GM12801 (cell line): ENCODE results near the gene PHLDA2.

Source experiments
- TF ChIP-seq, protein P1 (sequence below): IDR thresholded peaks from one replicate; pipeline ENCODE4 v1.5.1; 2011; ENCODE audit warnings: control low read depth; ENCODE audit not compliant: insufficient read length; ENCODE audit errors: extremely low read depth

Gene PHLDA2

DNA sequence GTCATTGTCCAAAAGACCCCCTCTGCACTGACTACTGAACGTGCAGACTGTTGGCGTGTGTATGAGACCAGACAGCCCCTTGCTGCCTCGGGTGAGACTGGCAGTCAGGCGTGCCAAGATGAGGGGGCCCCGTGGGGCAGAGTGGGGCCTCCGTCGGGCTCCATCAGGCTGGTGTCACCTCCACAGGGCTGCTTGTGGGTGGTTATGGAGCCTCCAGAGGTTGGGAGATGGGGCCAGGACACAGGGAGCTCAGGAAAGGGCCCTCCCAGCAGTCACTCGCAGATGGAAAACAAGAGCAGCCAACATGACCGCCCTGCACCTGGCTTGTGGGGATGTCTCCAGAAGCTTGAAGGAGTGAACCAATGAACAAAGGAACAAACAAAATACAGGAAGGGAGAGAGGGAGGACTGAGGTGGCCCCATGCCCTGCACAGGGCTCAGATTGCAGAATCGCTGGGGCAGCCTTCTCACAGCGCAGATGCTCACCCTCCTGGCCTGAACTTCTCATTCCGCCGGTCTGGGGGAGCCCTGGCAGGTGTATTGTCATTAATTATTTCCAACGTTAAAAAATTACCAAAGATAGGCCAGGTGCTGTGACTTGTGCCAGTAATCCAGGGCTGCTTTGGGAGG lies 5.5 kb upstream of the PHLDA2 start:
- TF ChIP-seq, protein P1, sequence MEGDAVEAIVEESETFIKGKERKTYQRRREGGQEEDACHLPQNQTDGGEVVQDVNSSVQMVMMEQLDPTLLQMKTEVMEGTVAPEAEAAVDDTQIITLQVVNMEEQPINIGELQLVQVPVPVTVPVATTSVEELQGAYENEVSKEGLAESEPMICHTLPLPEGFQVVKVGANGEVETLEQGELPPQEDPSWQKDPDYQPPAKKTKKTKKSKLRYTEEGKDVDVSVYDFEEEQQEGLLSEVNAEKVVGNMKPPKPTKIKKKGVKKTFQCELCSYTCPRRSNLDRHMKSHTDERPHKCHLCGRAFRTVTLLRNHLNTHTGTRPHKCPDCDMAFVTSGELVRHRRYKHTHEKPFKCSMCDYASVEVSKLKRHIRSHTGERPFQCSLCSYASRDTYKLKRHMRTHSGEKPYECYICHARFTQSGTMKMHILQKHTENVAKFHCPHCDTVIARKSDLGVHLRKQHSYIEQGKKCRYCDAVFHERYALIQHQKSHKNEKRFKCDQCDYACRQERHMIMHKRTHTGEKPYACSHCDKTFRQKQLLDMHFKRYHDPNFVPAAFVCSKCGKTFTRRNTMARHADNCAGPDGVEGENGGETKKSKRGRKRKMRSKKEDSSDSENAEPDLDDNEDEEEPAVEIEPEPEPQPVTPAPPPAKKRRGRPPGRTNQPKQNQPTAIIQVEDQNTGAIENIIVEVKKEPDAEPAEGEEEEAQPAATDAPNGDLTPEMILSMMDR: no peak

DNA sequence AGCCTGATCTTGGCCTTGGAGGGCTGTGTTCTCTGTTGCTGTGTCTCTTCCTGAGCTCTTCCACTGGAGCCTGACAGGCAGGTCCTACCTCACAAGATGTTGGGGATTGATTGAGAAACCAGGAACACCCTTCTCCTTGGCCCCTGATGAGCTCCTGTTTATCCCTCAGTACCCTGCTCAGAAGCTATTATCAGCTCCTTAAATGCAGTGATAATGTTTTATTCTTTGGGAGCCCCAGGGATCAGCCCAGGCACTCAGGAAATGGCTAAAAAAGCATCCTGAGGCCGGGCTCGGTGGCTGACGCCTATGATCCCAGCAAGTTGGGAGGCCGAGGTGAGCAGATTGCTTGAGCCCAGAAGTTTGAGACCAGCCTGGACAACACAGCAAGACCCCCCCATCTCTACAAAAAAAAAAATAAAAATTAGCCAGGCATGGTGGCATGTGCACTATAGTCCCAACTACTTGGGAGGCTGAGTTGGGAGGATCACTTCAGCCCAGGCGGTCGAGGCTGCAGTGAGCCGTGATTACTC lies 4.9 kb upstream of the PHLDA2 start:
- TF ChIP-seq, protein P1: no peak

DNA sequence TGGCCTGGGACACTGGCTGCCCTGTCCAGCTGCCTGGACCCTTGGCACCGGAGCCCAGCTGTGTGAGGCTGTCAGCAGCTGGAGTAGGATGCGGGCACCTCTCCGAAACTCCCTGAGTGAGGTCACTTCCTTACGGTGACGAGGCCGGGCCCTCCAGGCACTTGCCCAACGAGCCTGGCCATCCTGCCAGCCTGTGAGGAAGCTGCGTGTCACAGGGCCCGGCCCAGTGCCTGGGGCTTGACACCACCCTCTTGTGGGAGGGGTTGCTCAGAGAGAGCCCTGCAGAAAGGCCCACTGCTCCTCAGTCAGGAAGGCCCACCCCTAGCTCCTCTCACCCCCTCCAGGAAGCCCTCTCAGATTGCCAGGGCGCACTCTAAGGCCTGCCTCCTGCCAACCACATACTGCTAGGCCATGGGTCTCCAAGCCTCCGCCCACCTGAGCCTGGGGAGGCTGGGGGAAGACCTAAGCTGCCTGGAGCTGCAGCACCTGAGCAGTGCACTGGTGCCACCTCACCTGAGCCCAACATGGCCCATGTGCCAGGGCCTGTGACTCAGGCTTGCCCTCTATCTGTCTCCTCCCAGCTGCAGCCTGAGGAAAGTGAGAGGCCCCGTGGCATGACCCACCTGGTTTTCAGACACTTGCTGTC lies 4.3 kb upstream of the PHLDA2 start:
- TF ChIP-seq, protein P1: no peak

DNA sequence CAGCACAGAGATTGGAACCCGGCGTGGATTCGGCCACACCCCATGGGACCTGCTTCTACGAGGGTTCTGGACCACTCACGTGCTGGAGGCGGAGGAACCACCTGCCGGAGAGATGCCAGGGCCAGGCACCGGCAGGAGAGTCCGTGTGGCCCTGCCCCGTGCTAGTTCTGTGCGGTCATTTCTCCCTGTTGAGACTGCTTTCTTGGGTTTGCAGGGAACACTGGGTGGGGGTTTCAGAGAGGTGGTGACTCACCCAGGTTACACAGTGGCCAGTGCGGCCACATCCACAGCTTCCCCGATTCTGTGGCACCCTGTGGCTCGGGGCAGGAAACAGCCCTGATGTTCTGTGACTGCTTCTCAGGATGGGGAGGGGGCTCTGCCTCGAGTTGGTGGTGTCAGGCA lies 3.6 kb upstream of the PHLDA2 start:
- TF ChIP-seq, protein P1: no peak

DNA sequence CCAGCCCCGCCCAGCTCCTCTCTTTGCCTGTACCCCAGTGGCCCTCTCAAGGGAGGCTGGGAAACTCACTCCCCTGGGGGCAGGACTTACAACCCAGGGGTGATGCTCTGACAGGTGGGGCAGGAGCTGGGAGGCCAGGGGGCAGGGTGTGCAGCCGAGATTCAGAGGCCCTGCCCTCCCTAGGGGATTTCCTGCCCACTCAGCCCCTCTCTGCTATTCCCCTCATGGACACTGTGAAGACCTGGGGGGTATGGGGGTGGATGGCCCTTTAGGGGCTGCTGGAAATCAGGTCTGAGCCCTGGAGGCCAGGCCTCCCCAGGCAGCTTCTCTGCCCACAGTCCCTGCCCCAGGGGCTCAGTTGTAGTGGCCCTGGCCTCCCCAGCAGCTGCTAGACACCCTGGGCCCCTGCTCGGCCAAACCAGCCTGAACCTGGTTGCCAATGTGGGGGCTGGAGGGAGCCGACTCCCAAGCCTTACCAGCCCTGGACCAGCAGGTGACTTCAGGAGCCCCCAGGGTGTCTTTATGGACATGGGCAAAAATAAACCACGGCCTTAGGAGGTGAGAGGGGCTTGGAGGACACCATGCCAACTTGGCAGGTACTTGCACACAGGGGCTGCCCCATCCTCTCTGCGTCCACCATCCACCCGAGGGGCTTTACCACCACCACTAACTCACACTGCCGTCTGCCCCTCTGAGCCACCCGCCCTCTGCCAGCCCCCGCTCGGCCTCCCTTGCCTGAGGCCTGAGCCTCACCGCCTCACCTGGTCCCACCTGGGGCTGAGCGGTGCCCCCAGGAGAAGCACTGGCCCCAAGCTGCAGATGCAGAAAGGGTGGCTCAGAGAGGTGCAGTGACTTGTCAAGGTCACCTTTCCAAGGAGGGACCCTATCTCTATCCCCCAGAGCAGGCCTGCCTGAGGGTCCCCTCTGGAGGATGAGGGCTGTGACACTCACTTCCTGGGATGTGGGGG lies 2.8 kb upstream of the PHLDA2 start:
- TF ChIP-seq, protein P1: no peak

DNA sequence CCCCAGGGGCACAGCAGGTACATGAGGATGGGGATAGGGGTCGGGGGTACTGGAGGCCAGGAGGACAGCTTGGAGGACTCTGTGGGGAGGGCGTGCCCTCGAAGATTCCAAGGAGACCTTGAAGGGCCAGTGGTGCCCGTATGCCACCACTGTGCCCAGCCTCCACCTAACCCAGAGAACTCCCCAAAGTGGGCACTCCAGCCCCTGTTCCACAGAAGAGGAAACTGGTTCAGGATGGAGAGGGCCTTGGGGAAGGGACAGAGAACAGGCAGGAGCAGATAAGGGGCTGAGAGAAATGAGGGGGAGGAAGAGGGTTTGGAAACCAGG lies 2.2 kb upstream of the PHLDA2 start:
- TF ChIP-seq, protein P1: no peak

DNA sequence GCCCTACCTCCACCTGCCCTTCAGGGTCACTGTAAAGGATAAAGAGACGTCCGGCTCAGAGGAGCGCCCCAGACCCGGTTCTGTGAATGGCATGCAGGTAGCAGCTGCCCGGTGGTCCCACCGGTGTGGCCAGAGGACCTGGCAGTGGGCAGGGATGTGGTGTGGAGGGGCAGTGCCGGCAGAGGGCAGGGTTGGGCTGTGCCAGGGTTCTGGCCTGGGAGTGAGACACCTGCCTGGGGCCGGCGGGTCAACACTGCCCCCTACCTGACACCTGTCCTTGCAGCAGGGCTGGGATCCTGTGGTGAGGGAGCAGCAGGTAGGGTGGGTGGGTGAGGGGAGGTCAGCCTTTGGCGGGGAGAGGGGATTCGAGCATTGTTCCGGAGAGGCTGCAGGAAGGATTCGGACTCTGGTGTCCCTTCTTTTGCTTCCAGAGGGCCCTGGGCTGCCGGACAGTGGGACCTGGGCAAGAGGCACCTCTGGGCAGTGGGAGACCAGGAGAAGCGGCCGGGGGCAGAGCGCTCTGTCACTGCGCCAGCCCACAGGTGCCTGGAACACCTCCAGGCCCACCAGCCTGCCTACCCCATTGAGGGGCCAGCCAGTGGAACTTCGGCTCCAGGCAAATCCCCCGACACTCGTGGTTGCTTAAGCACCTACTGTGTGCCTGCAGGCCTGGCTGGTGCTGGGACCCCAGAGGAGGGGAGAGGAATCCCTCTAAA lies 1.6 kb upstream of the PHLDA2 start:
- TF ChIP-seq, protein P1: no peak
